GM03348 (cell line): Measurements from ENCODE around the gene KIAA0825.
A peak's percentile ranks its signal among the peaks of the same experiment; 100 is the strongest.

Experiments used
- DNase-seq: peaks from one replicate; pipeline ENCODE4 v3.0.0; 2012; ENCODE audit warnings: low spot score

Gene KIAA0825

GRCh38 chr5:94440015-94440414, 178.4 kb downstream of the KIAA0825 start:
- no peak for DNase-seq

DNA sequence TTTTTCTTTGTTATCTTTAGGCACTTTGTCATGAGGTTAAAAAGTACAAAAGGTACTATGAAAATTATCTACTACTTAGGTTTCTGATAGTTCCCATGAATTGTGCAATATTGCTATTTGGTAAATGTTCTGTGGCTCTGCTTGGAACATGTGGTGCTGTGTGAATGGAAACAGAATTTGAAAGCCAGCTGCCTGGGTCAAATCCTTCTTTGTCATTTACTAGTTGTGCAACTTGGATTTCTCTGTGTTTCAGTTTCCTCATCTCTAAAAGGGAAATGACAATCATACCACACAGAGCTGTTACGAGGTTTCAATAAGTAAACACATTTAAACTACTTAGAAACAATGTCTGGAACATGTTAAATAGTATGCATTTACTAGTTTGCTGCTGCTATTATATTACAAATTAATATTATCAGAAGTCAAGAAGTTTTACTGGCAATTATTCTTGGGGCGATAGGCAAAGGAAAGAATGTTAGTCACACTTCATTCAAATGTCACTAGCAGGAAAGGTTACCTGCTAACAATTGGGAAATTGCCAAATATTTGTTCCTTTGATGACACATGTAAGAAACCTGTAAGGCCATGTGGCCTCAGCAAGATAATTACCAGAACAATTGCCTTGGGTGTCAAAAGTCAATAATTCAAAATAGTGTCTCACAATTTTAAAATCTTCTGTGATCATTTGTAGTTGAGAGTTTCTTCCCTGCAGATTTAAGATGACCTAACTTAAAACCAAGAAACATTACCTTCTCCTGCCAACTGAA, 184.8 kb downstream of the KIAA0825 start:
- DNase-seq: peak; percentile 65

DNA sequence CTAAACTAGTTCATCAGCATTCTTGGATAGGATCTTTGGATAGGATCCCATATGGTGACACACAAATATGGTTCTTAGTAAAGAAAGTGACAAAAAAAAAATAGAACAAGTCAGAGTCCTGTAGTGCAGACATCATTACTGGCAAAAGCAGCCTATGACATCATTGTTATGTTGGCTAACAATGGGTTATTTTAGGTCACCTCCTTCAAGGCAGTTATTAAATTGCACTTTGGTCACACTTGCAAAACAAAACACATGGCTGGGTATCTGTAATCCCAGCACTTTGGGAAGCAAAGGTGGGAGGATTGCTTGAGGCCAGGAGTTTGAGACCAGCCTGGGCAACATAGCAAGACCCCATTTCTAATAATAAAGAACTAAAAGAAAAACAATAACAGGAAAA, 185.9 kb downstream of the KIAA0825 start:
- DNase-seq: peak; percentile 10

DNA sequence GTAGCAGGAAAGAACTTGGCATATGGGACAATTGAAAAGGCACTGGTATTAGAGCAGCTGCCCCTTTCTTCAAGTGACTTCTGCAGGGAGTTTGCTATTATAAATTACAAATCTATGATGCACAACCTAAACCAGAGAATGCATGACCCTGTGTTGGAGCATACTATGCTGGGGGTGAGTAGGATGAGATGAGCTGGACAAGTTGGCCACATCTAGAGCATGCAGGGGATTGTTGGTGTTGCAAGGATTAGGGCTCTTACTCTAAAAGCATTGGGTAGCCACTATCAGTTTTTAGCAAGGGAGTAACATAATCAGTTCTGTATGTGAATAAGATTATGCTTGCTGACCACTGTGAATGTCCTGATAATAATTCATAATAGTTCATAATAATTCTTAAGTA, 186.7 kb downstream of the KIAA0825 start:
- no peak for DNase-seq

- no peak for DNase-seq
Measured at GRCh38 chr5:94429566-94429965, 188.8 kb downstream of the KIAA0825 start.

DNA sequence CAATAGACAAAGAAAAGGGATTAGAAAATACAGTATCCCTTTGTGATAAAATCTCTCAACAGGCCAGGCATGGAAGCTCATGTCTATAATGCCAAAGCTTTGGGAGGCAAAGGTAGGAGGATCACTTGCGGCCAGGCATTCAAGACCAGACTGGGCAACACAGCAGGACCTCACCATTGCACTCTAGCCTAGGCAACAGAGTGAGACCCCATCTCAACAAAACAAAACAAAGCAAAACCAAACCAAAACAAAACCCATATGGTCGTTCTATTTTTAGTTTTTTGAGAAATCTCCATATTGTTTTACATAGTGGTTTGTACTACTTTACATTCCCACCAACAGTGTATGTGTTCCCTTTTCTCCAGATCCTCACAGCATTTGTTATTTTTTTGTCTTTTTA, 193.0 kb downstream of the KIAA0825 start:
- no peak for DNase-seq

GRCh38 chr5:94423411-94423810, 195.0 kb downstream of the KIAA0825 start:
- no peak for DNase-seq

GRCh38 chr5:94422812-94423211, 195.6 kb downstream of the KIAA0825 start:
- DNase-seq: peak; percentile 3

- DNase-seq: no peak
Measured at GRCh38 chr5:94420885-94421284, 197.5 kb downstream of the KIAA0825 start.

DNA sequence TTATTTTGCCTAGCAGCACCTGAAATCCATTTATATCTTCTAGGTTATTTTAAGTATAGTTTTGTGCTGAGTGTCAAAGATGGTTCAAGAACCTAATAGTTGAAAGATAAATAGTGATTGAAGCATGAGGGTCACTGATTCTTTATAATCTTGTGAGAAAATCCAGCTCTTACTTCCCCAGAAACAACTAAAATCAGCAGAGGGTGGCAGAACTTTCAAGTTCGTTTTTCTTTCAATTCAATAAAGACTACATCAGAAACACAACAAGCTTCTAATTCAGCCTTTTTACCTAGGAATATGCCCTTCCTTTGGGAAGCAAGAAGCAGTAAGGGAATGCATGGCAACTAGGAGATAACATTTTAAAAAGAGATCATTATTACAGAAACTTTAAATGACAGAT, 202.6 kb downstream of the KIAA0825 start:
- DNase-seq: no peak

GRCh38 chr5:94409440-94409839, 209.0 kb downstream of the KIAA0825 start:
- no peak for DNase-seq

- DNase-seq: no peak
Measured at GRCh38 chr5:94407023-94407422, 211.4 kb downstream of the KIAA0825 start.

GRCh38 chr5:94403483-94403882, 214.9 kb downstream of the KIAA0825 start:
- DNase-seq: no peak

DNA sequence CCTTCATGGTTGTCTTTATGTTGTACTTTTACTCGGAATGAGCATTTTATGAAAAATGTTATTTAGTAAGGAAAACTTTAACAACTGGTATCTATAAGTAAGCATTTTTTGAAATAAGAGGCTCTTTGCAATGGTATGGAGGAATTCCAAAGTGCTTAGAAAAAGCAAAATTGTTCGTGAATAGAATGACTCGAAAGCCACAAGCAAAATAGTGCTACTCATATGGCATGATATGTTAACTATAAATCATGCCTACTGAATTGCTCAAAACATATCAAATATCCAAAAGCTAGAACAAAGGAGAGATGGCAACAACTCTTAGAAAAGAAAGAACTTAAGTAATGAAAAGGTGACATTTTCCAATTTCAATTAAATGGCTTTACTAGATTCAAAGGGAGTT, 216.3 kb downstream of the KIAA0825 start:
- DNase-seq: no peak

GRCh38 chr5:94397508-94397907, 220.9 kb downstream of the KIAA0825 start:
- DNase-seq: no peak

GRCh38 chr5:94396687-94397086, 221.7 kb downstream of the KIAA0825 start:
- no peak for DNase-seq

GRCh38 chr5:94395468-94395867, 222.9 kb downstream of the KIAA0825 start:
- no peak for DNase-seq

DNA sequence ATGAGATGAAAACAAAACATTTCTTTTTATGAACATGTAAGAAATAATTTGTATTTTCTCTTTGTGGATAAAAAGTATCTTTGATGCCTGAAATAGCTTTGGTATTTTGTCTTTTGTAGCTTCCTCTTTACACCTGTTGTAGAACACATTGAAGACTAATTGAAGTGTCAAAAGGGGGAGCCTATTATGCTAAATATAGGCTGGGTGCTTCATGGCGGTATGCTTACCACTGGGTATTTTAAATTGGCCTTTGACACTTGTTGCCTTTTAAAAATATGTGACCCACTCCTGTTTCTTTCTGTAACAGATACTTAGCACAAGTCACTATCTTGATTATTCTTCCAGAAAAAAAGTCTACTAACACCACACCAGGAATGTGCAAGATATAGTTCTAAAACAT, 226.4 kb downstream of the KIAA0825 start:
- no peak for DNase-seq

DNA sequence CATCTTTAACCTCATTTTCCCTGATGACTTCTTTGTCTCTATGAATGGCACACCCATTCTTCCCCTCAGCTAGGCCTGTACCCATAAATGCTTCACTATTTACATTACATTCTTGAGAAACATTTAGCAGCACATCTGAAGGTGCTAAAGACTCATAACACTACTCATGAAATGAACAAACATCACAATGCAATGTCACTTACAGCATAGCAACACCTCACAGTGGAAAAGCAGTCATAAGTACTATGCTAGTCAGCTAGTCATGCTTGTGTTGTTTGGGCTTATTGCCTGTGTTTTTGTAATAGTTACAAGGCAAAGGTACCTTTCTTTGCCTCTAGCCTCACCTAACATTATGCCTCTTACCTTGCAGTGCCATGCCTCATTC, 228.9 kb downstream of the KIAA0825 start:
- no peak for DNase-seq

GRCh38 chr5:94388773-94389514, 229.5 kb downstream of the KIAA0825 start:
- DNase-seq: no peak

DNA sequence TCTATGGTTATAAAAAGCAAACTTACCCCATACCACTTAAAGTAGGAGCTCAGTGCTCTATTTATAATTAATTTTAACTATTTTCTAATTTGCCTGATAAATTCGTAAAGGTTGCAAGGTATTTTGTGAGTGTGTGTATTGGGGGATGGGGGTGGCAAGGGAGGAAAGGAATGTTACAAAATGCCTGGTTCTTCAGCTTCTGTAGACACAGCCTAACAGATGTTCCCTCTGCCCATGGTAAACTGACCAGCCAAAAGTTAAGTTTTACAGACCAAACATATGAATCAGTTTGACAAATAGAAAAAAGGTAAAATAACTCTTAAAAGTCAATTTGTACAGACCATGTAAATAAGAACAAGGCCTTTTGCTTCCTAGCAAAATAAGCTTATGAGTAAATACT, 232.6 kb downstream of the KIAA0825 start:
- DNase-seq: no peak

- no peak for DNase-seq
Measured at GRCh38 chr5:94378062-94378461, 240.3 kb downstream of the KIAA0825 start.

- no peak for DNase-seq
Measured at GRCh38 chr5:94376672-94377345, 241.6 kb downstream of the KIAA0825 start.
